ENCODE measurements around the gene NSDHL.

The NSDHL gene

GRCh38 chrX:152881289-152881688 is 50.4 kb downstream of the NSDHL start:
- Histone ChIP-seq H3K14ac (ENCODE audit: low read length) (no peak overlapping the region), H3K18ac (ENCODE audit: low read length) (no peak overlapping the region), H3K27ac (ENCODE audit: low read depth, low read length) (no peak overlapping the region), H3K79me2 (ENCODE audit: control insufficient read depth, insufficient read depth, low read length, poor library complexity) (no peaks in the 10 kb centered on the region), H3K4me1 (ENCODE audit: control insufficient read depth in 1 of 2, insufficient read depth in 2 of 2, low read length in 2 of 2) (no peaks in the 10 kb centered on the region), H3K4me2 (ENCODE audit: low read length) (no peak overlapping the region), H2AFZ (ENCODE audit: insufficient read depth, low read length, poor library complexity) (no peak overlapping the region), H3K4ac (ENCODE audit: low read depth, low read length) (no peak overlapping the region), H3K23ac (ENCODE audit: low read length) (no peak overlapping the region), H3K9ac (ENCODE audit: low read length) (no peak overlapping the region), H4K12ac (ENCODE audit: low read depth, low read length) (no peak overlapping the region), H3K9me3 (ENCODE audit: insufficient read depth, low read depth, low read length) (no peaks in the 10 kb centered on the region), H2BK5ac (ENCODE audit: low read depth, low read length, poor library complexity) (no peak overlapping the region), H3K36me3 (ENCODE audit: control insufficient read depth in 1 of 2, insufficient read depth in 2 of 2, low read length in 2 of 2) (no peaks in the 10 kb centered on the region), H3K27me3 (ENCODE audit: insufficient read depth, low read length) (no peaks in the 10 kb centered on the region), H2BK12ac (ENCODE audit: low read length) (no peak overlapping the region), H3K4me3 (ENCODE audit: low read depth, low read length) (no peak overlapping the region), H4K8ac (ENCODE audit: low read depth, low read length) (no peak overlapping the region), H2BK120ac (ENCODE audit: insufficient read depth, low read length, poor library complexity) (no peak overlapping the region), H2AK5ac (ENCODE audit: low read length) (no peak overlapping the region), H3K79me1 (ENCODE audit: low read length) (no peaks in the 10 kb centered on the region), H4K91ac (ENCODE audit: low read depth, low read length) (no peak overlapping the region)
- DNase-seq, result no peak
- no CpG with 5 or more reads among the region's 2 CpGs for WGBS (ENCODE audit: extremely low coverage, insufficient coverage, insufficient read length)

GRCh38 chrX:152884171-152884570 is 53.3 kb downstream of the NSDHL start:
- no peaks in the 10 kb centered on the region for H3K36me3 ChIP-seq (ENCODE audit: control insufficient read depth in 1 of 2, insufficient read depth in 2 of 2, low read length in 2 of 2)
- H4K12ac ChIP-seq (ENCODE audit: low read depth, low read length), result no peak overlapping the region
- no peak overlapping the region for H4K8ac ChIP-seq (ENCODE audit: low read depth, low read length)
- H3K27me3 ChIP-seq (ENCODE audit: insufficient read depth, low read length), result no peaks in the 10 kb centered on the region
- H3K4me2 ChIP-seq (ENCODE audit: low read length), result no peak overlapping the region
- no peak overlapping the region for H3K23ac ChIP-seq (ENCODE audit: low read length)
- no peak overlapping the region for H3K4ac ChIP-seq (ENCODE audit: low read depth, low read length)
- H3K4me1 ChIP-seq (ENCODE audit: control insufficient read depth in 1 of 2, insufficient read depth in 2 of 2, low read length in 2 of 2), result no peaks in the 10 kb centered on the region
- H2AFZ ChIP-seq (ENCODE audit: insufficient read depth, low read length, poor library complexity), result no peak overlapping the region
- H3K9me3 ChIP-seq (ENCODE audit: insufficient read depth, low read depth, low read length), result no peaks in the 10 kb centered on the region
- H2BK12ac ChIP-seq (ENCODE audit: low read length), result no peak overlapping the region
- H3K4me3 ChIP-seq (ENCODE audit: low read depth, low read length), result no peak overlapping the region
- H4K91ac ChIP-seq (ENCODE audit: low read depth, low read length), result no peak overlapping the region
- no peaks in the 10 kb centered on the region for H3K79me1 ChIP-seq (ENCODE audit: low read length)
- no peaks in the 10 kb centered on the region for H3K79me2 ChIP-seq (ENCODE audit: control insufficient read depth, insufficient read depth, low read length, poor library complexity)
- no peak overlapping the region for H3K9ac ChIP-seq (ENCODE audit: low read length)
- WGBS (ENCODE audit: extremely low coverage, insufficient coverage, insufficient read length), result no CpG with 5 or more reads among the region's 6 CpGs
- no peak for DNase-seq
- H2BK5ac ChIP-seq (ENCODE audit: low read depth, low read length, poor library complexity), result no peak overlapping the region
- no peak overlapping the region for H2AK5ac ChIP-seq (ENCODE audit: low read length)
- no peak overlapping the region for H3K27ac ChIP-seq (ENCODE audit: low read depth, low read length)
- H2BK120ac ChIP-seq (ENCODE audit: insufficient read depth, low read length, poor library complexity), result no peak overlapping the region
- no peak overlapping the region for H3K14ac ChIP-seq (ENCODE audit: low read length)
- H3K18ac ChIP-seq (ENCODE audit: low read length), result no peak overlapping the region

- H3K36me3 ChIP-seq (ENCODE audit: control insufficient read depth in 1 of 2, insufficient read depth in 2 of 2, low read length in 2 of 2), result no peaks in the 10 kb centered on the region
- no peaks in the 10 kb centered on the region for H3K9me3 ChIP-seq (ENCODE audit: insufficient read depth, low read depth, low read length)
- no CpG with 5 or more reads among the region's 3 CpGs for WGBS (ENCODE audit: extremely low coverage, insufficient coverage, insufficient read length)
These were observed 55.9 kb downstream of the NSDHL start for GRCh38 chrX:152886716-152887115.

GRCh38 chrX:152892499-152892898 is 61.6 kb downstream of the NSDHL start:
- no CpG with 5 or more reads among the region's 4 CpGs for WGBS (ENCODE audit: extremely low coverage, insufficient coverage, insufficient read length)

More at GRCh38 chrX:152886716-152887115, 55.9 kb downstream of the NSDHL start:
- Histone ChIP-seq H3K4me1 (ENCODE audit: control insufficient read depth in 1 of 2, insufficient read depth in 2 of 2, low read length in 2 of 2) (no peaks in the 10 kb centered on the region), H4K91ac (ENCODE audit: low read depth, low read length) (no peak overlapping the region), H3K4ac (ENCODE audit: low read depth, low read length) (no peak overlapping the region), H3K18ac (ENCODE audit: low read length) (no peak overlapping the region), H2BK5ac (ENCODE audit: low read depth, low read length, poor library complexity) (no peak overlapping the region), H3K79me1 (ENCODE audit: low read length) (no peaks in the 10 kb centered on the region), H3K79me2 (ENCODE audit: control insufficient read depth, insufficient read depth, low read length, poor library complexity) (no peaks in the 10 kb centered on the region), H3K27ac (ENCODE audit: low read depth, low read length) (no peak overlapping the region), H2BK12ac (ENCODE audit: low read length) (no peak overlapping the region), H3K14ac (ENCODE audit: low read length) (no peak overlapping the region), H3K9ac (ENCODE audit: low read length) (no peak overlapping the region), H3K4me2 (ENCODE audit: low read length) (no peak overlapping the region), H3K23ac (ENCODE audit: low read length) (no peak overlapping the region), H2AFZ (ENCODE audit: insufficient read depth, low read length, poor library complexity) (no peak overlapping the region), H2BK120ac (ENCODE audit: insufficient read depth, low read length, poor library complexity) (no peak overlapping the region), H4K8ac (ENCODE audit: low read depth, low read length) (no peak overlapping the region), H3K27me3 (ENCODE audit: insufficient read depth, low read length) (no peaks in the 10 kb centered on the region), H4K12ac (ENCODE audit: low read depth, low read length) (no peak overlapping the region), H3K4me3 (ENCODE audit: low read depth, low read length) (no peak overlapping the region), H2AK5ac (ENCODE audit: low read length) (no peak overlapping the region)
- DNase-seq, result no peak

More at GRCh38 chrX:152892499-152892898, 61.6 kb downstream of the NSDHL start:
- Histone ChIP-seq H2BK12ac (ENCODE audit: low read length) (no peak overlapping the region), H3K36me3 (ENCODE audit: control insufficient read depth in 1 of 2, insufficient read depth in 2 of 2, low read length in 2 of 2) (no peaks in the 10 kb centered on the region), H3K79me1 (ENCODE audit: low read length) (peaks cover 8% of the 10 kb centered on the region), H3K9ac (ENCODE audit: low read length) (no peak overlapping the region), H3K27ac (ENCODE audit: low read depth, low read length) (no peak overlapping the region), H2AFZ (ENCODE audit: insufficient read depth, low read length, poor library complexity) (no peak overlapping the region), H3K4ac (ENCODE audit: low read depth, low read length) (no peak overlapping the region), H3K9me3 (ENCODE audit: insufficient read depth, low read depth, low read length) (no peaks in the 10 kb centered on the region), H3K14ac (ENCODE audit: low read length) (no peak overlapping the region), H3K18ac (ENCODE audit: low read length) (no peak overlapping the region), H2AK5ac (ENCODE audit: low read length) (no peak overlapping the region), H4K8ac (ENCODE audit: low read depth, low read length) (no peak overlapping the region), H3K79me2 (ENCODE audit: control insufficient read depth, insufficient read depth, low read length, poor library complexity) (no peaks in the 10 kb centered on the region), H2BK5ac (ENCODE audit: low read depth, low read length, poor library complexity) (no peak overlapping the region), H2BK120ac (ENCODE audit: insufficient read depth, low read length, poor library complexity) (no peak overlapping the region), H4K91ac (ENCODE audit: low read depth, low read length) (no peak overlapping the region), H3K27me3 (ENCODE audit: insufficient read depth, low read length) (no peaks in the 10 kb centered on the region), H4K12ac (ENCODE audit: low read depth, low read length) (no peak overlapping the region), H3K23ac (ENCODE audit: low read length) (no peak overlapping the region), H3K4me2 (ENCODE audit: low read length) (no peak overlapping the region), H3K4me1 (ENCODE audit: control insufficient read depth in 1 of 2, insufficient read depth in 2 of 2, low read length in 2 of 2) (peaks cover 9 to 10% of the 10 kb centered on the region in 2 experiments), H3K4me3 (ENCODE audit: low read depth, low read length) (no peak overlapping the region)
- DNase-seq, result no peak
